OCI-LY3 (cell line): ENCODE data around the gene BCAP31.
"Not testable (repeated sequence)": the region's sequence is repeated elsewhere in the genome, so short reads cannot be mapped to it uniquely, and the experiment has no call there.

Source experiments
- H2AFZ ChIP-seq: fragments of 200-600, 300-600 bp; shearing (Covaris generic); 2 replicates; pipeline ENCODE4 v1.6.0; 2014; ENCODE audit warnings: antibody characterized with exemption, low read depth, low read length
- H3K27ac ChIP-seq: fragments of 200-600, 300-600 bp; sonication (generic); 2 replicates; pipeline ENCODE4 v1.5.1; 2014; ENCODE audit warnings: mild to moderate bottlenecking, low read length, moderate library complexity, mixed read lengths
- H3K27me3 ChIP-seq: fragments of 200-600, 300-600 bp; sonication (generic); 2 replicates; pipeline ENCODE4 v1.6.1; 2014; ENCODE audit warnings: low read depth, low read length, mixed read lengths
- H3K36me3 ChIP-seq: fragments of 200-600, 300-600 bp; sonication (generic); replicated peaks from 2 replicates; pipeline ENCODE3; 2014; ENCODE audit warnings: low read depth, low read length, mixed read lengths
- H3K4me1 ChIP-seq: fragments of 300-600, 200-600 bp; sonication (generic); 2 replicates; pipeline ENCODE4 v1.6.1; 2014; ENCODE audit warnings: low read length, mixed read lengths
- H3K4me2 ChIP-seq: fragments of 200-600, 300-600 bp; sonication (generic); 2 replicates; pipeline ENCODE4 v1.6.1; 2014; ENCODE audit warnings: low read length, mixed read lengths
- H3K4me3 ChIP-seq: fragments of 300-600, 200-600 bp; sonication (generic); 2 replicates; pipeline ENCODE4 v1.5.1; 2014; ENCODE audit warnings: antibody characterized with exemption, mild to moderate bottlenecking, low read length, moderate library complexity
- H3K79me2 ChIP-seq: fragments of 300-600, 200-600 bp; shearing (Covaris generic); 2 replicates; pipeline ENCODE4 v1.6.1; 2014; ENCODE audit warnings: mild to moderate bottlenecking, low read length, mixed read lengths
- H3K9ac ChIP-seq: fragments of 300-600, 200-600 bp; shearing (Covaris generic); 2 replicates; pipeline ENCODE4 v1.6.0; 2014; ENCODE audit warnings: mild to moderate bottlenecking, low read length, moderate library complexity
- H3K9me3 ChIP-seq: fragments of 200-600, 300-600 bp; shearing (Covaris generic); 2 replicates; pipeline ENCODE4 v1.6.1; 2014; ENCODE audit warnings: low read length, mixed read lengths; ENCODE audit not compliant: insufficient read depth
- H4K20me1 ChIP-seq: fragments of 200-600, 300-600 bp; sonication (generic); 2 replicates; pipeline ENCODE4 v1.6.1; 2016; ENCODE audit warnings: low read length, mixed read lengths; ENCODE audit not compliant: insufficient read depth
- CTCF ChIP-seq: fragments of 200-600, 300-600 bp; sonication (generic); IDR thresholded peaks from 2 replicates; pipeline ENCODE4 v1.5.1; 2014; ENCODE audit warnings: antibody characterized with exemption, low read length, low read depth
- EZH2phosphoT487 ChIP-seq: fragments of 200-600 bp; shearing (Covaris generic); IDR thresholded peaks from 2 replicates; pipeline ENCODE4 v1.6.1; 2018; ENCODE audit warnings: antibody characterized with exemption, mixed run types, low read depth

The BCAP31 gene

GRCh38 chrX:153697924-153698865 is 26.0 kb downstream of the BCAP31 start:
- Histone ChIP-seq H3K4me2 (no peak overlapping the region), H4K20me1 (no peaks in the 10 kb centered on the region), H3K79me2 (no peaks in the 10 kb centered on the region), H3K9ac (no peak overlapping the region), H3K4me3 (no peak overlapping the region), H3K27me3 (no peaks in the 10 kb centered on the region), H3K4me1 (no peaks in the 10 kb centered on the region), H2AFZ (no peak overlapping the region), H3K9me3 (no peaks in the 10 kb centered on the region), H3K36me3 (no peaks in the 10 kb centered on the region), H3K27ac (no peak overlapping the region)
- no peak for TF ChIP-seq CTCF
- TF ChIP-seq EZH2phosphoT487: no peak

GRCh38 chrX:153696986-153697722 is 27.0 kb downstream of the BCAP31 start:
- not testable (repeated sequence) for H3K27me3 ChIP-seq, H3K27ac ChIP-seq, H3K36me3 ChIP-seq, H3K9ac ChIP-seq, H4K20me1 ChIP-seq, H3K79me2 ChIP-seq, H3K9me3 ChIP-seq, H3K4me1 ChIP-seq, H3K4me3 ChIP-seq, H2AFZ ChIP-seq, H3K4me2 ChIP-seq

- not testable (repeated sequence) for H3K9me3 ChIP-seq, H2AFZ ChIP-seq, H3K79me2 ChIP-seq, H3K4me2 ChIP-seq, H3K9ac ChIP-seq, H3K27ac ChIP-seq, H3K4me1 ChIP-seq, H3K4me3 ChIP-seq, H3K27me3 ChIP-seq, H4K20me1 ChIP-seq, H3K36me3 ChIP-seq
Measured at GRCh38 chrX:153696538-153696937, 27.6 kb downstream of the BCAP31 start.

- no peaks in the 10 kb centered on the region for H4K20me1 ChIP-seq
- TF ChIP-seq CTCF (no peak), EZH2phosphoT487 (no peak)
- H3K4me1 ChIP-seq: no peaks in the 10 kb centered on the region
- H3K9ac ChIP-seq: no peak overlapping the region
- no peaks in the 10 kb centered on the region for H3K79me2 ChIP-seq
- H2AFZ ChIP-seq: no peak overlapping the region
- H3K27ac ChIP-seq: no peak overlapping the region
- no peaks in the 10 kb centered on the region for H3K9me3 ChIP-seq
- no peaks in the 10 kb centered on the region for H3K36me3 ChIP-seq
- no peak overlapping the region for H3K4me3 ChIP-seq
- H3K4me2 ChIP-seq: no peak overlapping the region
- H3K27me3 ChIP-seq: no peaks in the 10 kb centered on the region
Measured at GRCh38 chrX:153696100-153696499, 28.1 kb downstream of the BCAP31 start.
